Central memory CD8-positive, alpha-beta T cell (primary cell): ENCODE data around the gene COMMD4.
"Not testable (repeated sequence)": the region's sequence is repeated elsewhere in the genome, so short reads cannot be mapped to it uniquely, and the experiment has no call there.

Experiments used
- ATAC-seq: fragments of 150-1000 bp; cut with Tn5 transposase; replicated peaks from 2 replicates; pipeline ENCODE4 v1.10.0; 2022; ENCODE audit warnings: mild to moderate bottlenecking, moderate FRiP score, moderate number of reproducible peaks; ENCODE audit not compliant: poor library complexity, severe bottlenecking; ENCODE audit errors: extremely low read depth
- DNase-seq, 2 donors: peaks; one replicate each; pipeline ENCODE4 v3.0.0; 2021; ENCODE audit warnings: low spot score in 2 of 2
- H3K27ac Mint-ChIP-seq: one replicate; pipeline ENCODE4 v1.8.0; 2022; ENCODE audit warnings: low read depth, mild to moderate bottlenecking, moderate library complexity, mixed read lengths
- H3K27me3 Mint-ChIP-seq: one replicate; pipeline ENCODE4 v1.8.0; 2022; ENCODE audit warnings: mixed read lengths
- H3K36me3 Mint-ChIP-seq: one replicate; pipeline ENCODE4 v1.8.0; 2022; ENCODE audit warnings: mild to moderate bottlenecking, moderate library complexity, mixed read lengths; ENCODE audit not compliant: insufficient read depth
- H3K4me1 Mint-ChIP-seq: one replicate; pipeline ENCODE4 v1.8.0; 2022; ENCODE audit warnings: mixed read lengths
- H3K4me3 Mint-ChIP-seq: one replicate; pipeline ENCODE4 v1.8.0; 2022; ENCODE audit warnings: mild to moderate bottlenecking, moderate library complexity, mixed read lengths
- H3K9me3 Mint-ChIP-seq: one replicate; pipeline ENCODE4 v1.8.0; 2022; ENCODE audit warnings: mixed read lengths

The COMMD4 gene

GRCh38 chr15:75339531-75340240, 3.8 kb downstream of the COMMD4 start:
- no peaks in the 10 kb centered on the region for H3K27me3 Mint-ChIP-seq
- DNase-seq (no peak), ATAC-seq (no peak)
- H3K36me3 Mint-ChIP-seq = peaks cover 11% of the 10 kb centered on the region
- H3K4me3 Mint-ChIP-seq = no peak overlapping the region
- H3K4me1 Mint-ChIP-seq = peaks cover 20% of the 10 kb centered on the region
- H3K9me3 Mint-ChIP-seq = no peaks in the 10 kb centered on the region
- no peak overlapping the region for H3K27ac Mint-ChIP-seq

DNA sequence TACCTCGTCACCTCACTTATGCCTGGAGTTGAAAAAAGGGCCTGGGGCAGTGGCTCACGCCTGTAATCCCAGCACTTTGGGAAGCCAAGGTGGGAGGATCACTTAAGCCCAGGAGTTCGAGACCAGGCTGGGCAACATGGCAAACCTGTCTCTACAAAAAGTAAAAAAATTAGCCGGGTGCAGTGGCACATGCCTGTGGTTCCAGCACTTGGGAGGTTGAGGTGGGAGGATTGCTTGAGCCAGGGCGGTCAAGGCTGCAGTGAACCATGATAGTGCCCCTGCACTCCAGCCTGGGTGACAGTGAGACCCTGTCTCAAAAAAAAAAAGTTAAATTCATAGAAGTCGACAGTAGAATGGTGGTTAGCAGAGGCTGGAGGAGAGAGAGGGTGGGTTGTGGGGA, 6.4 kb downstream of the COMMD4 start:
- ATAC-seq = no peak
- Mint-ChIP-seq H3K27me3 (no peaks in the 10 kb centered on the region), H3K4me3 (no peak overlapping the region), H3K36me3 (peaks cover 10% of the 10 kb centered on the region), H3K9me3 (no peaks in the 10 kb centered on the region), H3K27ac (no peak overlapping the region), H3K4me1 (peaks cover 6% of the 10 kb centered on the region)
- DNase-seq = no peak

- not testable (repeated sequence) for H3K4me3 Mint-ChIP-seq, H3K27ac Mint-ChIP-seq, DNase-seq, H3K27me3 Mint-ChIP-seq, H3K9me3 Mint-ChIP-seq, H3K4me1 Mint-ChIP-seq, ATAC-seq
- H3K36me3 Mint-ChIP-seq = peaks cover 11% of the 10 kb centered on the region
Observed at GRCh38 chr15:75343953-75344352, 8.1 kb downstream of the COMMD4 start.

- DNase-seq (no peak), ATAC-seq (no peak)
- peaks cover 19% of the 10 kb centered on the region for H3K36me3 Mint-ChIP-seq
- H3K27me3 Mint-ChIP-seq = no peaks in the 10 kb centered on the region
- H3K4me1 Mint-ChIP-seq = peaks cover 28% of the 10 kb centered on the region
- H3K4me3 Mint-ChIP-seq = peak within 1 kb of the TSS; percentile 78
- peak within 1 kb of the TSS; percentile 88 for H3K27ac Mint-ChIP-seq
- H3K9me3 Mint-ChIP-seq = no peaks in the 10 kb centered on the region
Observed at GRCh38 chr15:75346796-75347221, 10.9 kb downstream of the COMMD4 start, which contains the start of gene NEIL1. Gene NEIL1, plus strand, starts transcription at chr15:75347039. Its CDS starts 1,867 bp downstream, at chr15:75348906.

GRCh38 chr15:75347222-75348033, 11.6 kb downstream of the COMMD4 start:
- ATAC-seq (peak; percentile 40), DNase-seq (peak in 1 of 2 donors; percentile 49)
- H3K4me3 Mint-ChIP-seq = peak overlapping the region; percentile 78
- no peaks in the 10 kb centered on the region for H3K27me3 Mint-ChIP-seq
- peak overlapping the region; percentile 88 for H3K27ac Mint-ChIP-seq
- H3K9me3 Mint-ChIP-seq = no peaks in the 10 kb centered on the region
- H3K4me1 Mint-ChIP-seq = peaks cover 28% of the 10 kb centered on the region
- peaks cover 20% of the 10 kb centered on the region for H3K36me3 Mint-ChIP-seq

DNA sequence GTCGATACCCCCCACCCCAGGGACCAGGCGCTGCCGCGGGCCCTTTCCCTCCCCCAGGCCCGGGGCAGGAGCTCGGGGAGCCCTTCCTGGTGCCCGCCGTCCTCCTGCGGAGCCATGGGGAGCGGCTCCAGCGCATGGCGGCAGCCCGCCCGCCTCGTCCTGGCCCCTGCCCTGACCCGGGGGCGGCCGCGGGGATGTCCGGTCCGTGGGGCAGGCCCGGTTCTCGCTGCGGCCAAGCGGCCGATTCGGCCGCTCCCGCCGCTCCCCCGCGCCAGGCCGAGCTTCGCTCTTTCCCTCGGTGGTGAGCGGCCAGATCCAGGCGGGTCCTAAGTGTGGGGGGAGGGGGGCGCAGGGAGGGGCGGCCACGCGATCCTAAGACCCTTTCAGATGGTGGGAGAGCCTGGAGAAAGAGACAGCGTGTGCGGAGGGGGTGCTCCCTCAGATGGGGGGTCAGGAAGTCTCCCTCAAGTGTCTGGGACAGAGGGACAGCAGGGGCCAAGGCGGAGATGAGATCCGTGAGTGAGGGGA, 12.2 kb downstream of the COMMD4 start:
- no peak for DNase-seq

DNA sequence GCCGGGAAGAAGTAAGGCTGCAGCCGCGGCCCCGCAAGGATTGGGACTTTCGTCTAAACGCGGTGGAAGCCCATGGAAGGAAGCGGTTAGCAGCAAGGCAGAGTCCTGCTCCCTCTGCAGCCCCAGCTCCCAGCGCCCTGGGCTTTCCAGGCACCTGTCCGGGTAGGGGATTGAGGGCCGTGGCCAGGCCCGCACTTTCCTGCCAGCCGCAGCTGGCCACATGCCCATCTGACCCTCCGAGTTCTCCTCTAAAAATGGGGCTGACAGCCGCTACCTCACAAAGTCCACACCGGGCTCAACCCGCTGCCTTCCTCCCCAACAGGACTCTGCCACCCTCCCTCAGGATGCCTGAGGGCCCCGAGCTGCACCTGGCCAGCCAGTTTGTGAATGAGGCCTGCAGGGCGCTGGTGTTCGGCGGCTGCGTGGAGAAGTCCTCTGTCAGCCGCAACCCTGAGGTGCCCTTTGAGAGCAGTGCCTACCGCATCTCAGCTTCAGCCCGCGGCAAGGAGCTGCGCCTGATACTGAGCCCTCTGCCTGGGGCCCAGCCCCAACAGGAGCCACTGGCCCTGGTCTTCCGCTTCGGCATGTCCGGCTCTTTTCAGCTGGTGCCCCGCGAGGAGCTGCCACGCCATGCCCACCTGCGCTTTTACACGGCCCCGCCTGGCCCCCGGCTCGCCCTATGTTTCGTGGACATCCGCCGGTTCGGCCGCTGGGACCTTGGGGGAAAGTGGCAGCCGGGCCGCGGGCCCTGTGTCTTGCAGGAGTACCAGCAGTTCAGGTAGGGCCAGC, 12.9 kb downstream of the COMMD4 start:
- H3K9me3 Mint-ChIP-seq = no peaks in the 10 kb centered on the region
- H3K4me3 Mint-ChIP-seq = peak overlapping the region; percentile 78
- H3K27me3 Mint-ChIP-seq = no peaks in the 10 kb centered on the region
- ATAC-seq = no peak
- peaks cover 24% of the 10 kb centered on the region for H3K36me3 Mint-ChIP-seq
- H3K27ac Mint-ChIP-seq = peak overlapping the region; percentile 87
- no peak for DNase-seq
- peaks cover 28% of the 10 kb centered on the region for H3K4me1 Mint-ChIP-seq

More for the DNA sequence above, 12.2 kb downstream of the COMMD4 start:
- Mint-ChIP-seq H3K27me3 (no peaks in the 10 kb centered on the region), H3K4me3 (peak overlapping the region; percentile 78), H3K4me1 (peaks cover 28% of the 10 kb centered on the region), H3K36me3 (peaks cover 21% of the 10 kb centered on the region), H3K9me3 (no peaks in the 10 kb centered on the region), H3K27ac (peak overlapping the region; percentile 87)
- ATAC-seq = no peak

GRCh38 chr15:75349351-75349669, 13.4 kb downstream of the COMMD4 start:
- DNase-seq, H3K27me3 Mint-ChIP-seq, H3K9me3 Mint-ChIP-seq, ATAC-seq: not testable (repeated sequence)
- Mint-ChIP-seq H3K4me3 (peak overlapping the region; percentile 78), H3K27ac (peak overlapping the region; percentile 87), H3K4me1 (peaks cover 28% of the 10 kb centered on the region), H3K36me3 (peaks cover 28% of the 10 kb centered on the region)

DNA sequence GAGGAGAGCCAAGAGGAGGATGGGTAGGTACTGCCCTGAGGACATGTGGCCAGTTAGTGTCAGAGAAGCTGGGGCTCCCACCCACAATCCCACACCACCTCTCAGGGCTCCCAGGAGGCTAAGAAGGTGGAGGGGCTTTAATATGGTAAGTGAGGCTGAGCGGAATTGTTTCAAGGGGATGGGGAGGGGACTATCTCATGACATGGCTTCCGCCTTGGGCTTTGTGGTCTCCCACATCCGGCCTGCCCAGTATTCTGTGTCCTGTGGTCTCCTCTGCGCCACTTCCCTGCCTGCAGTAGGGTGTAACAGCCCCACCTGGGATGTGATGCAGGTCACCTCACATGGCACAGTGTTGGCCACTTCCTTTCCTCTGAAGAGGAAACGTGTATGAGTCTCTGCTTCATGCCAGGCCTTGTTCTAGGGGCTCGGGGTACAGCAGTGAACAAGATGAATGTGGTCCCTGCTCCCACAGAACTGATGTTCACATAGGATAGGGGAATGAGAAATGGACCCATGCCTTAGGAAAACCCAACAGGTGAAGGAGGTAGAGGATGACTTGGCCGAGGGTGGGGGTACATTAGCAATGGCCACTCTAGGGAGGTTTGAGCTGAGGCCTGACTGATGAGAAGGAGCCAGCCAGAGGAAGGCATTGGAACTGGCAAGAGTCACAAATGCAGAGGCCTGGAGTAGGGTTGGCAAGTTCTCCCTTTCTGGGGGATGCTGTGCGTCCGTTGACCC, 14.2 kb downstream of the COMMD4 start:
- ATAC-seq (peak; percentile 94), DNase-seq (peak; percentile 72 to 90)
- peak overlapping the region; percentile 87 for H3K27ac Mint-ChIP-seq
- H3K4me3 Mint-ChIP-seq = peak overlapping the region; percentile 78
- H3K27me3 Mint-ChIP-seq = no peaks in the 10 kb centered on the region
- peaks cover 28% of the 10 kb centered on the region for H3K4me1 Mint-ChIP-seq
- no peaks in the 10 kb centered on the region for H3K9me3 Mint-ChIP-seq
- peaks cover 30% of the 10 kb centered on the region for H3K36me3 Mint-ChIP-seq

GRCh38 chr15:75350601-75351361, 14.9 kb downstream of the COMMD4 start:
- ATAC-seq (no peak), DNase-seq (no peak)
- peaks cover 28% of the 10 kb centered on the region for H3K4me1 Mint-ChIP-seq
- no peak overlapping the region for H3K4me3 Mint-ChIP-seq
- H3K27ac Mint-ChIP-seq = peak overlapping the region; percentile 87
- no peaks in the 10 kb centered on the region for H3K27me3 Mint-ChIP-seq
- H3K36me3 Mint-ChIP-seq = peaks cover 32% of the 10 kb centered on the region
- H3K9me3 Mint-ChIP-seq = no peaks in the 10 kb centered on the region
